Suppressor macrophage treated with lipopolysaccharide for 1 hour (primary cell): ENCODE data around the gene SPSB2.
A peak's percentile ranks its signal among the peaks of the same experiment; 100 is the strongest.
"Not testable (repeated sequence)": the region's sequence is repeated elsewhere in the genome, so short reads cannot be mapped to it uniquely, and the experiment has no call there.

Experiments used
- DNase-seq, 3 donors: peaks; one replicate each; pipeline ENCODE4 v3.0.0-alpha.2; 2020 to 2022

Gene SPSB2

GRCh38 chr12:6899837-6900519 lies 26.9 kb upstream of the SPSB2 start:
- peak; percentile 69 to 78 (median 74) for DNase-seq

GRCh38 chr12:6899427-6899826 lies 26.3 kb upstream of the SPSB2 start:
- DNase-seq: peak; percentile 39 to 65 (median 52)

- no peak for DNase-seq
These were observed 23.8 kb upstream of the SPSB2 start for GRCh38 chr12:6896846-6897435.

GRCh38 chr12:6894321-6894720 lies 21.2 kb upstream of the SPSB2 start:
- peak in 1 of 3 donors; percentile 42 for DNase-seq

- DNase-seq: not testable (repeated sequence)
These were observed 19.6 kb upstream of the SPSB2 start for GRCh38 chr12:6892683-6893082.

- DNase-seq: no peak
These were observed 18.5 kb upstream of the SPSB2 start for GRCh38 chr12:6891646-6892001.

GRCh38 chr12:6890789-6891645 lies 17.9 kb upstream of the SPSB2 start:
- peak; percentile 98 to 100 (median 100) for DNase-seq

- not testable (repeated sequence) for DNase-seq
These were observed 16.9 kb upstream of the SPSB2 start for GRCh38 chr12:6889775-6890573.

- DNase-seq: not testable (repeated sequence)
These were observed 15.7 kb upstream of the SPSB2 start for GRCh38 chr12:6888794-6889193.

GRCh38 chr12:6888360-6888759 lies 15.3 kb upstream of the SPSB2 start:
- no peak for DNase-seq

- DNase-seq: peak; percentile 43 to 60 (median 50)
These were observed 14.4 kb upstream of the SPSB2 start for GRCh38 chr12:6887460-6887859.

GRCh38 chr12:6886206-6886999 lies 13.3 kb upstream of the SPSB2 start:
- DNase-seq: not testable (repeated sequence)

GRCh38 chr12:6884539-6884938 lies 11.4 kb upstream of the SPSB2 start:
- DNase-seq: no peak

- DNase-seq: no peak
These were observed 10.6 kb upstream of the SPSB2 start for GRCh38 chr12:6883683-6884082.

- no peak for DNase-seq
These were observed 10.1 kb upstream of the SPSB2 start for GRCh38 chr12:6883252-6883651.

GRCh38 chr12:6879824-6880223 lies 6.7 kb upstream of the SPSB2 start:
- DNase-seq: not testable (repeated sequence)

GRCh38 chr12:6874015-6874368 lies 889 bp upstream of the SPSB2 start:
- not testable (repeated sequence) for DNase-seq

GRCh38 chr12:6872073-6873048 lies 742 bp downstream of the SPSB2 start:
- DNase-seq: peak; percentile 81 to 94 (median 90)

- no peak for DNase-seq
These were observed 1.8 kb downstream of the SPSB2 start for GRCh38 chr12:6871052-6871957.

- DNase-seq: not testable (repeated sequence)
These were observed 2.8 kb downstream of the SPSB2 start for GRCh38 chr12:6870304-6870703.
